ENCODE results near the gene TDRD15. TPM values are rescaled to one million over a fixed set of nuclear protein-coding genes. Genes with fewer than 3 reads are reported as not detected.
A peak's percentile ranks its signal among the peaks of the same experiment; 100 is the strongest.

TDRD15 gene
- polyA plus RNA-seq, 1 donor (not counting 4 experiments of a cell fraction or from before 2014, with no cell fraction given) = not detected

DNA sequence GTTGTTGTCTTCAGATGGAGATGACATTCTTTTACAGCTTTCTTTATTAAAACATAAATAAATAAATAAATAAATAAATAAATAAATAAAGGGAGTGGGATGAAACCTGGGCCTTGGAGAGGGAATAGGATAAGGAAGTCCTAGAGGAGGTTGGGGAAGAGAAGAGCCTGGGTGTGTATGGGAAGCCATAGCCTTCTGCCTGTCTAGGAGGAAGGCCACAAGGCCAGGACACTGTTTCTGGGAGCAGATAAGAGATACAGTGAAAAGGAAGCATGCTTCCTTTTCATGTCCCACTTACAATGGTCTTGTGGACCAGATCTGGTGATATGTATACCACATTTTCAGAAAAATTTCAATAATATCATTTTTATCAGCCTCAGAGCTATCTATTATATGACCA, 6.1 kb upstream of the TDRD15 start:
- DNase-seq (ENCODE audit: low read depth, low spot score) (no peak), FAIRE-seq (no peak)
- no peaks in the 10 kb centered on the region for H3K36me3 ChIP-seq (ENCODE audit: control insufficient read depth in 2 of 2, extremely low read depth in 1 of 2, insufficient read depth in 2 of 2, low read length in 2 of 2)
- no peak overlapping the region for H3K27ac ChIP-seq (ENCODE audit: control insufficient read depth, insufficient read depth, low read length)
- dilution Hi-C loops (cut with MboI; ENCODE audit: extremely low pct_ligation_motif_present, low sequenced_read_pairs) = no loop called here
- H3K9ac ChIP-seq (ENCODE audit: control insufficient read depth, extremely low read depth, insufficient read depth, low read length) = no peak overlapping the region
- TF ChIP-seq, protein P1, sequence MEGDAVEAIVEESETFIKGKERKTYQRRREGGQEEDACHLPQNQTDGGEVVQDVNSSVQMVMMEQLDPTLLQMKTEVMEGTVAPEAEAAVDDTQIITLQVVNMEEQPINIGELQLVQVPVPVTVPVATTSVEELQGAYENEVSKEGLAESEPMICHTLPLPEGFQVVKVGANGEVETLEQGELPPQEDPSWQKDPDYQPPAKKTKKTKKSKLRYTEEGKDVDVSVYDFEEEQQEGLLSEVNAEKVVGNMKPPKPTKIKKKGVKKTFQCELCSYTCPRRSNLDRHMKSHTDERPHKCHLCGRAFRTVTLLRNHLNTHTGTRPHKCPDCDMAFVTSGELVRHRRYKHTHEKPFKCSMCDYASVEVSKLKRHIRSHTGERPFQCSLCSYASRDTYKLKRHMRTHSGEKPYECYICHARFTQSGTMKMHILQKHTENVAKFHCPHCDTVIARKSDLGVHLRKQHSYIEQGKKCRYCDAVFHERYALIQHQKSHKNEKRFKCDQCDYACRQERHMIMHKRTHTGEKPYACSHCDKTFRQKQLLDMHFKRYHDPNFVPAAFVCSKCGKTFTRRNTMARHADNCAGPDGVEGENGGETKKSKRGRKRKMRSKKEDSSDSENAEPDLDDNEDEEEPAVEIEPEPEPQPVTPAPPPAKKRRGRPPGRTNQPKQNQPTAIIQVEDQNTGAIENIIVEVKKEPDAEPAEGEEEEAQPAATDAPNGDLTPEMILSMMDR (optimal IDR thresholded peaks at IDR 0.05 in 1 of 3, IDR thresholded peaks at IDR 0.05 in 1 of 3, conservative IDR thresholded peaks at IDR 0.05 in 1 of 3; ENCODE audit: extremely low read depth in 1 of 3, insufficient read depth in 2 of 3, low read length in 3 of 3) = no peak
- no peak for TF ChIP-seq EZH2 (IDR thresholded peaks at IDR 0.05; ENCODE audit: low read length)
- H2AFZ ChIP-seq (ENCODE audit: control insufficient read depth, low read length) = no peak overlapping the region
- H3K9me3 ChIP-seq (ENCODE audit: control insufficient read depth, low read depth, low read length) = no peaks in the 10 kb centered on the region
- H3K4me2 ChIP-seq (ENCODE audit: control insufficient read depth, extremely low read depth, insufficient read depth, low read depth, low read length) = no peak overlapping the region
- H3K4me1 ChIP-seq (ENCODE audit: control insufficient read depth, extremely low read depth, insufficient read depth, low read length) = no peaks in the 10 kb centered on the region
- H3K9me1 ChIP-seq (ENCODE audit: control insufficient read depth, extremely low read depth, insufficient read depth, low read length) = no peaks in the 10 kb centered on the region
- H3K79me2 ChIP-seq (ENCODE audit: control insufficient read depth, insufficient read depth, low read length) = no peaks in the 10 kb centered on the region
- H3K4me3 ChIP-seq (ENCODE audit: control insufficient read depth in 2 of 3, extremely low read depth in 1 of 3, insufficient read depth in 2 of 3, low read depth in 1 of 3, low read length in 3 of 3) = no peak overlapping the region
- no peaks in the 10 kb centered on the region for H4K20me1 ChIP-seq (ENCODE audit: control insufficient read depth, extremely low read depth, insufficient read depth, low read length)
- no peaks in the 10 kb centered on the region for H3K27me3 ChIP-seq (ENCODE audit: control insufficient read depth, extremely low read depth, insufficient read depth, low read length)

DNA sequence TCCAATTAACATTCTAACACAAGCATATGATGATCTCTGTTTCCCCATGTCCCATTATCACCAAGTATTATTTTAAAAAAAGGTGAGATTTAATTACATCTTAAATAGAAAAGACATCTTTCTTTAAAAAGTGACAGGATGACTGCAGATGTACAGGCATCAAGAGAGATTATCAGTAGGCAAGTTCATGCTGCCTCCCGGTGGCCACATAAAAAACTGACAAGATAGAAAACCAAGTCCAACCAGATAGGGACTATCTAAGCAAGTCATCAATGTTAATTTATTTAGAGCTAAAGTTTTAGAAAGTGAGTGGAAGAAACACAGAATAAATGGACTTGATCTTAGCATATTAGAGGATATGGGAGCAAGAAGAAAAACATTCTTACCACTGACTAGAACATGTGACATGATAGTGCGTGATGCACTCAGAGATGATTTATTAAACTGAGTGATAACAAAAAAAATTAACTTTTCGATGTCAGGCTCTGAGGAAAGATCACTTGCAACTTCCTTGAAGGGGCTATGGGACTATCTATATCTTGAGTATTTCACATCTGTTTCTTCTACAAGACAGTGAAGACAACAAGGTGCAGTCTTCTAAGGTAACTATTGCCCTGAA, 5.4 kb upstream of the TDRD15 start:
- H3K4me2 ChIP-seq (ENCODE audit: control insufficient read depth, extremely low read depth, insufficient read depth, low read depth, low read length) = no peak overlapping the region
- no peak overlapping the region for H3K9ac ChIP-seq (ENCODE audit: control insufficient read depth, extremely low read depth, insufficient read depth, low read length)
- TF ChIP-seq, protein P1 (optimal IDR thresholded peaks at IDR 0.05 in 1 of 3, IDR thresholded peaks at IDR 0.05 in 1 of 3, conservative IDR thresholded peaks at IDR 0.05 in 1 of 3; ENCODE audit: extremely low read depth in 1 of 3, insufficient read depth in 2 of 3, low read length in 3 of 3) = peak; percentile 47 to 49 (median 47)
- TF ChIP-seq EZH2 (IDR thresholded peaks at IDR 0.05; ENCODE audit: low read length) = no peak
- dilution Hi-C loops (cut with MboI; ENCODE audit: extremely low pct_ligation_motif_present, low sequenced_read_pairs) = no loop called here
- no peaks in the 10 kb centered on the region for H3K79me2 ChIP-seq (ENCODE audit: control insufficient read depth, insufficient read depth, low read length)
- no peaks in the 10 kb centered on the region for H3K9me3 ChIP-seq (ENCODE audit: control insufficient read depth, low read depth, low read length)
- H3K36me3 ChIP-seq (ENCODE audit: control insufficient read depth in 2 of 2, extremely low read depth in 1 of 2, insufficient read depth in 2 of 2, low read length in 2 of 2) = no peaks in the 10 kb centered on the region
- H3K27ac ChIP-seq (ENCODE audit: control insufficient read depth, insufficient read depth, low read length) = no peak overlapping the region
- no peaks in the 10 kb centered on the region for H3K27me3 ChIP-seq (ENCODE audit: control insufficient read depth, extremely low read depth, insufficient read depth, low read length)
- DNase-seq (ENCODE audit: low read depth, low spot score) = no peak
- no peaks in the 10 kb centered on the region for H3K4me1 ChIP-seq (ENCODE audit: control insufficient read depth, extremely low read depth, insufficient read depth, low read length)
- no peaks in the 10 kb centered on the region for H3K9me1 ChIP-seq (ENCODE audit: control insufficient read depth, extremely low read depth, insufficient read depth, low read length)
- no peaks in the 10 kb centered on the region for H4K20me1 ChIP-seq (ENCODE audit: control insufficient read depth, extremely low read depth, insufficient read depth, low read length)
- no peak overlapping the region for H3K4me3 ChIP-seq (ENCODE audit: control insufficient read depth in 2 of 3, extremely low read depth in 1 of 3, insufficient read depth in 2 of 3, low read depth in 1 of 3, low read length in 3 of 3)
- peak; percentile 43 for FAIRE-seq
- H2AFZ ChIP-seq (ENCODE audit: control insufficient read depth, low read length) = no peak overlapping the region

All from keratinocyte (primary cell).